ENCODE data around the gene FAM83C.

FAM83C gene

DNA sequence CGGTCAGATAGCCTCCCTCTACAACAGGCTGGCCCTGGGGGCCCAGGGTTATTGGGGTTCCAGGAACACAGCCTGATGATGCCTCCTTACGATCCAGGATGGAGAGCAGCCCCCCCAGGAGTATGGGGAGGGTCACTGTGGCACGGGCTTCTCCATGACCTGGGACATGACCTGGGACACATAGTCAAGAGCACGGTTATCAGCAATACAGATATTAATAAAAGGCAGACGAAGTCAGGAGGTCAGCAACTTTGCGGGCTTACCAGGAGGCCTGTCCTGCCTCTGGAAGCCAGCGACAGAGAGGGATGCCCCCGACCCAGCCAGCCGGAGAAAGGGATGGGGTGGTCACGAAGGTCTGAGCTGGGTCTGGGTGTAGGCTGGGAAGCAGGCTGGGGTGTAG is 15.1 kb downstream of the FAM83C start:
- DNase-seq (ENCODE audit: low read depth): no peak
- TF ChIP-seq, protein P1, sequence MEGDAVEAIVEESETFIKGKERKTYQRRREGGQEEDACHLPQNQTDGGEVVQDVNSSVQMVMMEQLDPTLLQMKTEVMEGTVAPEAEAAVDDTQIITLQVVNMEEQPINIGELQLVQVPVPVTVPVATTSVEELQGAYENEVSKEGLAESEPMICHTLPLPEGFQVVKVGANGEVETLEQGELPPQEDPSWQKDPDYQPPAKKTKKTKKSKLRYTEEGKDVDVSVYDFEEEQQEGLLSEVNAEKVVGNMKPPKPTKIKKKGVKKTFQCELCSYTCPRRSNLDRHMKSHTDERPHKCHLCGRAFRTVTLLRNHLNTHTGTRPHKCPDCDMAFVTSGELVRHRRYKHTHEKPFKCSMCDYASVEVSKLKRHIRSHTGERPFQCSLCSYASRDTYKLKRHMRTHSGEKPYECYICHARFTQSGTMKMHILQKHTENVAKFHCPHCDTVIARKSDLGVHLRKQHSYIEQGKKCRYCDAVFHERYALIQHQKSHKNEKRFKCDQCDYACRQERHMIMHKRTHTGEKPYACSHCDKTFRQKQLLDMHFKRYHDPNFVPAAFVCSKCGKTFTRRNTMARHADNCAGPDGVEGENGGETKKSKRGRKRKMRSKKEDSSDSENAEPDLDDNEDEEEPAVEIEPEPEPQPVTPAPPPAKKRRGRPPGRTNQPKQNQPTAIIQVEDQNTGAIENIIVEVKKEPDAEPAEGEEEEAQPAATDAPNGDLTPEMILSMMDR (conservative IDR thresholded peaks at IDR 0.05; ENCODE audit: low read depth, low read length): no peak
- peak overlapping the region; percentile 83 for H3K4me3 ChIP-seq (ENCODE audit: low read depth, low read length)

DNA sequence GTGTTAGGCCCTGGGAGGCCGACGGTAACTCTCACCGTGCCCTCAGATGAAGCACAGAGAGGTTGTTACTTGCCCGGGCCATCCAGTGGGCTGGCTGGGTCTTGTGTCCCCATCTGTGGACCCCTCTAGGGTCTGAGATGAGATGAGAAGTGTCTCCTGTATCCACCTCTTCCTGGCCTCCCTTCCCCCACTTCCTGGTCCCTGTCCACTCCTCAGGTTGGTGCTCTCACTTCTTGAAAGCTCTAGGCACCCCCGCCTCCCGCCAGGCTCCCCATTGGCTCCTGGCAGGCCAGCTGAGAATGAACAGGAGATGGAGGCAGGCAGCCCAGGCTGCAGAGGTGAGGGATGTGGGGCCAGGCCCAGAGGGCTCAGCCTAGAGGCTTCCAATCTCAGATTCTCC is 15.8 kb downstream of the FAM83C start:
- no peak for DNase-seq (ENCODE audit: low read depth)
- H3K4me3 ChIP-seq (ENCODE audit: low read depth, low read length): peak overlapping the region; percentile 83
- TF ChIP-seq, protein P1 (conservative IDR thresholded peaks at IDR 0.05; ENCODE audit: low read depth, low read length): no peak

DNA sequence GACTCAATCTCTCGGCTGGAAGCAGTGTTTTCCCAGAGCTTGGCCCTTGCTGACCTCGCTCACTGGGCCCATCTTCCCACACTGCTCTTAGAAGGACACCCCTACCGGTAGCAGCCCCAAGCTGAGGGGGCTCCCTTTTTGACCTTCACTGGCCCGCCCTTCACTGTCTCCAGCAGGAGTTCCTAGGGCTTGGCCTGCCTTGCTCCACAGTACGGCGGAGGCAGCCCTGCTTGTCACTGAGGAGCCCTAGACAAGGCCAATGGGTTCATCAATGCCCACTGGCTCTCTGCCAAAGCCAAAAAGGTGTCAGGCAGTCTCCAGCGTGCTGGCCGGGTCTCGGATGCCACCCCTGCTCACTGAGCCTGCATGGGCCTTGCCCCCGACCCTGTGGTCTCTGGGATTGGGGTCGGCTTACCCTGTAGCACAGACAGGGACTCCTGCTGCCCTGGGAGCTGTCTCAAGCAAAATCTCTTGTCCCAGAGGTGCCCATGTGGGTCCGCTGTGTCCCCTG is 16.4 kb downstream of the FAM83C start:
- DNase-seq (ENCODE audit: low read depth): no peak
- no peak overlapping the region for H3K4me3 ChIP-seq (ENCODE audit: low read depth, low read length)
- TF ChIP-seq, protein P1 (conservative IDR thresholded peaks at IDR 0.05; ENCODE audit: low read depth, low read length): no peak

DNA sequence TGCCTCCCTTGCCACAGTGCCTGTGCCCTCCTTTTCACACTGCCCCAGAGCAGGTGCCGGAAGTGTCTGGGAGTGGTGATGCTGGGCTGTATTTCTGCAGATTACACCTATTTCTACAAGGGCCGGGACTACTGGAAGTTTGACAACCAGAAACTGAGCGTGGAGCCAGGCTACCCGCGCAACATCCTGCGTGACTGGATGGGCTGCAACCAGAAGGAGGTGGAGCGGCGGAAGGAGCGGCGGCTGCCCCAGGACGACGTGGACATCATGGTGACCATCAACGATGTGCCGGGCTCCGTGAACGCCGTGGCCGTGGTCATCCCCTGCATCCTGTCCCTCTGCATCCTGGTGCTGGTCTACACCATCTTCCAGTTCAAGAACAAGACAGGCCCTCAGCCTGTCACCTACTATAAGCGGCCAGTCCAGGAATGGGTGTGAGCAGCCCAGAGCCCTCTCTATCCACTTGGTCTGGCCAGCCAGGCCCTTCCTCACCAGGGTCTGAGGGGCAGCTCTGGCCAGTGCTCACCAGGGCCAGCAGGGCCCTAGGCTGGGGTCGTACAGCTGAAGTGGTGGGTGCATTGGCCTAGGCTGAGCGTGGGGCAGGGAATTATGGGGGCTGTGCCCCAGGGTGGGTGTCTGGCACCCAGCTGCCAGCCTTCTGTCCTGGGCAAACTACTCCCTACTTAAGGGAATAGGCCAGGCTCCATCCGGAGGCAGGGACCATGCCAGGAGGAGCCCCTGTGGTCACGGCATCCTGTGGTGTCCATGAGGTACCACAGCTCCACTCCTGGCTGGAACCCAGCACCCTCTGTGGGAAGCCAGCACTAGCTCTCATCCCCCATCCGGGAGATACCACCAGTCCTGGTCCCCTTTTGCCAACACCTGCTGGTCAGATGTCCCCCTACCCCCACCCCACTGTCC is 17.8 kb downstream of the FAM83C start:
- H3K4me3 ChIP-seq (ENCODE audit: low read depth, low read length): no peak overlapping the region
- no peak for DNase-seq (ENCODE audit: low read depth)
- TF ChIP-seq, protein P1 (conservative IDR thresholded peaks at IDR 0.05; ENCODE audit: low read depth, low read length): no peak

DNA sequence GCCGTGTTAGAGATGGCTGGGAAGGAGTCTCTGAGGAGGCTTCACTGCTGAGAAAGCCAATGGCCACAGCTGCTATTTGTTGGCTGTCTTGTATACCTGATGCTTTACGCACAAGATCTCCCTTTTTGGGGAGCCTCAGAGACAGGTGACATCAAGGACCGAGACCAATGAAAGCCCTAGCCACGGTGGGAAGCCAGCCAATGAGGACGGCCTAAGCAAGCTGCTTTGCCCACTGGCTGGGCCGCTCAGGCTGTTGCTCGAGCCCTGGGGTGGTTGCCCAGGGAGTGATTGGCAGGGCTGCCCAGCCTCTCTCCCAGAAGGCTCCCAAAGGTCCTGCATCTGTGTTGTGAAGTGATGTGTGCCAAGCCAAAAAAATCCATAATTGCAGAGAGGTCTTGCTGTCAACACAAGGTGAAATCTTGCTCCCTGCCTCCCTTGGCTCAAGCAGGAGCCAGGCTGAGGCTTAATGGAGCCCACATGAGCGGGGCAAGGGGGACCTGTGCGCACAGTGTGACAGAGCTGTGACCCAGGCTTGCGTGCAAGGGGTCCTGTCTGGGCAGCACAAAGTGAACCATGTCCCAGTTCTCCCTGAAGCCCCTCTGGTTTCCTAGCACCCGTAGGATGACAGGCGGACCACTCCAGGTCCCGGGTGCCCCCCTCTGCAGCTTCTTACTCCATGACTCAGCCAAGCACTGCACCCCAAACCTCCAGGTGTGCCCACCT is 18.6 kb downstream of the FAM83C start:
- H3K4me3 ChIP-seq (ENCODE audit: low read depth, low read length): no peak overlapping the region
- DNase-seq (ENCODE audit: low read depth): peak; percentile 33
- TF ChIP-seq, protein P1 (conservative IDR thresholded peaks at IDR 0.05; ENCODE audit: low read depth, low read length): no peak

DNA sequence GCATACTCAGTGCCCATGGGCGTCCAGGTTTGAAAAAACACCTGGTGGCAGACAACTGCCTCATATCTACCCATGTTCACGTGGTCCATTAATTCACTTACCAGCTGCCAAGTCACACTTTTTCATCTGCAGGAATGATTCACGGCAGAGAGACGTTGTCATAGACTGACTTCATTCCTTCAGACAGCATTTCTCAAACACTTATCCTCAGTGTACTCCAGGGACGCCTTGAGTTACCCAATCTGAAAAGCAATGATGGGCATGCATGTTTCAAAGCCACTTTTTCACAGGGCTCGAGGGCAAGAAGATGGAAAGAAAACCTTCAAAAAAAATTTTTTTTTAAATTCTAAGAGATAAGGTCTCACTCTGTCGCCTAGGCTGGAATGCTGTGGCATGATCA is 20.3 kb downstream of the FAM83C start:
- TF ChIP-seq, protein P1 (conservative IDR thresholded peaks at IDR 0.05; ENCODE audit: low read depth, low read length): no peak
- DNase-seq (ENCODE audit: low read depth): peak; percentile 55
- H3K4me3 ChIP-seq (ENCODE audit: low read depth, low read length): no peak overlapping the region
